HFF-Myc (cell line): ENCODE data around the gene LRRC31.

Experiments
- DNase-seq: peaks from one replicate; pipeline ENCODE4 v3.0.0-alpha.2; 2011; ENCODE audit warnings: low read depth; ENCODE audit errors: extremely low read depth
- H3K4me3 ChIP-seq: replicated peaks from 2 replicates; pipeline ENCODE4 v1.5.1; 2011; ENCODE audit warnings: low read depth, mild to moderate bottlenecking, control low read depth, low read length
- CTCF ChIP-seq: IDR thresholded peaks from 2 replicates; pipeline ENCODE4 v1.5.1; 2012; ENCODE audit warnings: mild to moderate bottlenecking, low read depth, low read length, control low read depth; ENCODE audit errors: missing control alignments

LRRC31 gene

DNA sequence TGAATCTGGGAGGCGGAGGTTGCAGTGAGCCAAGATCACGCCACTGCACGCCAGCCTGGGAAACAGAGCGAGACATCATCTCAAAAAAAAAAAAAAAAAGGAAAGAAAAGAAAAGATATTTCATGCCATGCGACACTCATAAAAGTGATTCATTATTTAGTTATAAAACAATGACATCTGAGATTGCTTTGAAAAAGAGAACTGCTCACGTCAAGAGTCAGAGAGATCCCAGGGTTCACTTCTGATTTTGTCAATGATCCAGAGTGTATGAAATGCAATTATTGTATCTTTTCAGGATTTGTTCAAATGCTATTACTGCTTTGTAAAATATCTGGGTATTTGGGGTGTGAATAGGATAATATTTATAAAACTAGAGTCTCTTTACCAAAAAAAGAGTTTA lies 35.7 kb upstream of the LRRC31 start:
- H3K4me3 ChIP-seq = no peak overlapping the region
- TF ChIP-seq CTCF = no peak
- DNase-seq = no peak

- H3K4me3 ChIP-seq = no peak overlapping the region
- no peak for DNase-seq
- TF ChIP-seq CTCF = no peak
Measured at GRCh38 chr3:169901453-169901852, 31.7 kb upstream of the LRRC31 start.

DNA sequence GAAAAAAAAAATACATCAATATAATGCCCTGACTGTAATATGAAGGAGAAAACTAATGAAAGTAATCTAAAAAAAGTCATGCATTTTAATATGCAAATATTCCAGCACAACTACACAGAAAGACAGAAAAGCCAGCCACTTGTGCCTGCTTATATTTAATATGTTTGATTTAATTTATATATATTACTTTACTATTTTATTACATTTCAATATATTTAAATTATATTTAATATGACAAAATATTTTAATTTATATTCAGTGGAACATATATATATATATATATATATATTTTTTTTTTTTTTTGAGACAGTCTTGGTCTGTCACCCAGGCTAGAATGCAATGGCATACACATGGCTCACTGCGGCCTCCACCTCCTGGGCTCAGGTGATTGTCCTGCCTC lies 27.5 kb upstream of the LRRC31 start:
- no peak for TF ChIP-seq CTCF
- DNase-seq = no peak
- H3K4me3 ChIP-seq = no peak overlapping the region

DNA sequence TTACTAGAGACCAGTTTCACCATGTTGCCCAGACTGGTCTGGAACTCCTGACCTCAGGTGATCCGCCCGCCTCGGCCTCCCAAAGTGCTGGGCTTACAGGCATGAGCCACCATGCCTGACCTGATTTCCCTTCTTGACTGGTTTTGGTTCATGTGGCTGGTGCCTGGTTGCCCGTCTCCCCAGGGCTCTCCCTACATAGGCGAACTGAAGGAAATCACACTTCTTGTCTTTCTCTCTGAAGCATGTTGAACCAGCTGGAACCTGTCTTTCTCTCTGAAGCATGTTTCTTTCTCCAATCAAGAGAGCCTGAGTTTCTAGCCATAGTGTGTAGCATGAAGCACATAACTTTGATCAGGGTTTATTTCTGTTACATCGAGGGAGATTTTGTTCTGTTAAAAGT lies 25.3 kb upstream of the LRRC31 start:
- H3K4me3 ChIP-seq = no peak overlapping the region
- no peak for DNase-seq
- TF ChIP-seq CTCF = no peak

- H3K4me3 ChIP-seq = no peak overlapping the region
- DNase-seq = no peak
- TF ChIP-seq CTCF = no peak
Measured at GRCh38 chr3:169894110-169894509, 24.4 kb upstream of the LRRC31 start.

- no peak for DNase-seq
- no peak for TF ChIP-seq CTCF
- no peak overlapping the region for H3K4me3 ChIP-seq
Measured at GRCh38 chr3:169891886-169892285, 22.2 kb upstream of the LRRC31 start.

GRCh38 chr3:169886671-169887070 lies 16.9 kb upstream of the LRRC31 start:
- TF ChIP-seq CTCF = no peak
- DNase-seq = no peak
- no peak overlapping the region for H3K4me3 ChIP-seq
